Measurements from ENCODE around the gene TMEM60. TPM values are rescaled to one million over a fixed set of nuclear protein-coding genes. Genes with fewer than 3 reads are reported as not detected.

TMEM60 gene
- total and polyA plus RNA-seq, 2 donors (not counting 3 experiments of a cell fraction or from before 2014, with no cell fraction given), result 15.8 to 19.5 TPM

- H3K79me2 ChIP-seq (ENCODE audit: control insufficient read depth, insufficient read depth, low read length), result peaks cover 26% of the 10 kb centered on the region
- FAIRE-seq (no peak), DNase-seq (ENCODE audit: low read depth, low spot score) (no peak)
- no TSS peak for BruUV-seq (replicated peaks)
- H3K4me3 ChIP-seq (replicated peaks in 1 of 3; ENCODE audit: insufficient read depth in 1 of 3, low read depth in 1 of 3, low read length in 3 of 3), result no peak overlapping the region
- H3K27ac ChIP-seq (ENCODE audit: insufficient read depth, low read depth, low read length), result no peak overlapping the region
- no peak for TF ChIP-seq GATA2 (IDR thresholded peaks at IDR 0.05; ENCODE audit: insufficient read depth, insufficient read length, low read depth, low read length)
- TF ChIP-seq MAX (IDR thresholded peaks at IDR 0.05; ENCODE audit: insufficient read depth, insufficient read length), result no peak
- no peak for TF ChIP-seq EZH2 (IDR thresholded peaks at IDR 0.05; ENCODE audit: borderline replicate concordance, low read depth, low read length, severe bottlenecking)
- no peak for TF ChIP-seq POLR2A (IDR thresholded peaks at IDR 0.05; ENCODE audit: low read depth, low read length)
- intact Hi-C loops (cut with micrococcal nuclease), result loop anchor here (5.0 kb wide), 2 partner anchors 99 to 259 kb away; partner anchors contain the start of genes PTPN12 and RSBN1L
- ChIA-PET CTCF (no interaction called here), POLR2A (no interaction called here)
- H3K9ac ChIP-seq (replicated peaks; ENCODE audit: extremely low read depth, insufficient read depth, low read length), result no peak overlapping the region
- H2AFZ ChIP-seq (ENCODE audit: low read depth, low read length), result no peak overlapping the region
- H3K4me1 ChIP-seq (ENCODE audit: control insufficient read depth, extremely low read depth, insufficient read depth, low read length), result peaks cover 20% of the 10 kb centered on the region
- H4K20me1 ChIP-seq (replicated peaks; ENCODE audit: control insufficient read depth, extremely low read depth, insufficient read depth, low read length), result no peaks in the 10 kb centered on the region
- no peaks in the 10 kb centered on the region for H3K27me3 ChIP-seq (ENCODE audit: control insufficient read depth in 2 of 2, insufficient read depth in 2 of 2, low read length in 2 of 2)
- peak overlapping the region; percentile 83 for H3K4me2 ChIP-seq (ENCODE audit: insufficient read depth, low read length)
- no peaks in the 10 kb centered on the region for H3K36me3 ChIP-seq (ENCODE audit: control insufficient read depth in 2 of 2, extremely low read depth in 1 of 2, insufficient read depth in 2 of 2, low read length in 2 of 2)
- dilution Hi-C loops (cut with MboI; ENCODE audit: extremely low pct_ligation_motif_present, low sequenced_read_pairs), result no loop called here
- H3K9me1 ChIP-seq (replicated peaks; ENCODE audit: control insufficient read depth, extremely low read depth, insufficient read depth, low read length), result no peaks in the 10 kb centered on the region
- H3K9me3 ChIP-seq (replicated peaks; ENCODE audit: control insufficient read depth, insufficient read depth, low read length), result no peaks in the 10 kb centered on the region
These were observed 2.1 kb downstream of the TMEM60 start for GRCh38 chr7:77796109-77796508.

- FAIRE-seq, result no peak
- CTCF ChIA-PET, result interaction anchor here (1.0 kb wide), 1 partner anchor 142 kb away, joined by 3 read pairs; no protein-coding TSS in a partner anchor
- intact Hi-C loops (cut with micrococcal nuclease), result no loop called here
These were observed 4.2 kb downstream of the TMEM60 start for GRCh38 chr7:77794000-77794399.

More at GRCh38 chr7:77794000-77794399, 4.2 kb downstream of the TMEM60 start:
- Histone ChIP-seq H4K20me1 (replicated peaks; ENCODE audit: control insufficient read depth, extremely low read depth, insufficient read depth, low read length) (no peaks in the 10 kb centered on the region), H3K27ac (ENCODE audit: insufficient read depth, low read depth, low read length) (no peak overlapping the region), H3K4me3 (replicated peaks in 1 of 3; ENCODE audit: insufficient read depth in 1 of 3, low read depth in 1 of 3, low read length in 3 of 3) (no peak overlapping the region), H3K27me3 (ENCODE audit: control insufficient read depth in 2 of 2, insufficient read depth in 2 of 2, low read length in 2 of 2) (no peaks in the 10 kb centered on the region), H2AFZ (ENCODE audit: low read depth, low read length) (no peak overlapping the region), H3K9me1 (replicated peaks; ENCODE audit: control insufficient read depth, extremely low read depth, insufficient read depth, low read length) (no peaks in the 10 kb centered on the region), H3K36me3 (ENCODE audit: control insufficient read depth in 2 of 2, extremely low read depth in 1 of 2, insufficient read depth in 2 of 2, low read length in 2 of 2) (no peaks in the 10 kb centered on the region), H3K79me2 (ENCODE audit: control insufficient read depth, insufficient read depth, low read length) (peaks cover 18% of the 10 kb centered on the region), H3K9me3 (replicated peaks; ENCODE audit: control insufficient read depth, insufficient read depth, low read length) (no peaks in the 10 kb centered on the region), H3K9ac (replicated peaks; ENCODE audit: extremely low read depth, insufficient read depth, low read length) (no peak overlapping the region), H3K4me1 (ENCODE audit: control insufficient read depth, extremely low read depth, insufficient read depth, low read length) (peaks cover 11% of the 10 kb centered on the region), H3K4me2 (ENCODE audit: insufficient read depth, low read length) (no peak overlapping the region)
- no peak for DNase-seq (ENCODE audit: low read depth, low spot score)
- dilution Hi-C loops (cut with MboI; ENCODE audit: extremely low pct_ligation_motif_present, low sequenced_read_pairs), result no loop called here
- no TSS peak for BruUV-seq (replicated peaks)
- no peak for TF ChIP-seq POLR2A (IDR thresholded peaks at IDR 0.05; ENCODE audit: low read depth, low read length)
- no peak for TF ChIP-seq MAX (IDR thresholded peaks at IDR 0.05; ENCODE audit: insufficient read depth, insufficient read length)
- TF ChIP-seq EZH2 (IDR thresholded peaks at IDR 0.05; ENCODE audit: borderline replicate concordance, low read depth, low read length, severe bottlenecking), result no peak
- TF ChIP-seq POLR2AphosphoS5 (IDR thresholded peaks at IDR 0.05; ENCODE audit: insufficient read depth, low read depth, low read length), result no peak
- TF ChIP-seq JUN (IDR thresholded peaks at IDR 0.05; ENCODE audit: borderline replicate concordance, insufficient read depth, insufficient read length, low read depth), result no peak
- no peak for TF ChIP-seq MYC (IDR thresholded peaks at IDR 0.05; ENCODE audit: low read depth, low read length)
- no peak for TF ChIP-seq FOS (IDR thresholded peaks at IDR 0.05; ENCODE audit: borderline replicate concordance, insufficient read depth, low read length)
- TF ChIP-seq, protein P1, sequence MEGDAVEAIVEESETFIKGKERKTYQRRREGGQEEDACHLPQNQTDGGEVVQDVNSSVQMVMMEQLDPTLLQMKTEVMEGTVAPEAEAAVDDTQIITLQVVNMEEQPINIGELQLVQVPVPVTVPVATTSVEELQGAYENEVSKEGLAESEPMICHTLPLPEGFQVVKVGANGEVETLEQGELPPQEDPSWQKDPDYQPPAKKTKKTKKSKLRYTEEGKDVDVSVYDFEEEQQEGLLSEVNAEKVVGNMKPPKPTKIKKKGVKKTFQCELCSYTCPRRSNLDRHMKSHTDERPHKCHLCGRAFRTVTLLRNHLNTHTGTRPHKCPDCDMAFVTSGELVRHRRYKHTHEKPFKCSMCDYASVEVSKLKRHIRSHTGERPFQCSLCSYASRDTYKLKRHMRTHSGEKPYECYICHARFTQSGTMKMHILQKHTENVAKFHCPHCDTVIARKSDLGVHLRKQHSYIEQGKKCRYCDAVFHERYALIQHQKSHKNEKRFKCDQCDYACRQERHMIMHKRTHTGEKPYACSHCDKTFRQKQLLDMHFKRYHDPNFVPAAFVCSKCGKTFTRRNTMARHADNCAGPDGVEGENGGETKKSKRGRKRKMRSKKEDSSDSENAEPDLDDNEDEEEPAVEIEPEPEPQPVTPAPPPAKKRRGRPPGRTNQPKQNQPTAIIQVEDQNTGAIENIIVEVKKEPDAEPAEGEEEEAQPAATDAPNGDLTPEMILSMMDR (IDR thresholded peaks at IDR 0.05; ENCODE audit: extremely low read depth in 1 of 2, insufficient read depth in 1 of 2, low read depth in 1 of 2, low read length in 2 of 2), result no peak
- TF ChIP-seq GATA2 (IDR thresholded peaks at IDR 0.05; ENCODE audit: insufficient read depth, insufficient read length, low read depth, low read length), result no peak
- POLR2A ChIA-PET, result no interaction called here
